OCI-LY7 (cell line): ENCODE measurements around the gene HIVEP3. TPM values are rescaled to one million over a fixed set of nuclear protein-coding genes. Genes with fewer than 3 reads are reported as not detected.

ENCODE experiments used
- BruUV-seq: library from RNA; stranded (reverse); fragments of 400-500 nt; replicated peaks from 2 replicates; lab custom pipeline; 2021; lab: Mats Ljungman, UMichigan
- CTCF ChIA-PET: fragments of 300-600 bp; sonication (Branson Sonifier 250); formaldehyde crosslinking; loops from one replicate; lab custom pipeline; 2022; ENCODE audit warnings: antibody characterized with exemption; ENCODE audit not compliant: unreplicated experiment; lab: Charles Lee
- POLR2A ChIA-PET: fragments of 300-600 bp; sonication (Branson Sonifier 250); formaldehyde crosslinking; loops from one replicate; lab custom pipeline; 2022; ENCODE audit warnings: antibody characterized with exemption; lab: Charles Lee
- DNase-seq: peaks from one replicate; pipeline ENCODE4 v3.0.0-alpha.2; 2015; ENCODE audit warnings: low spot score
- H2AFZ ChIP-seq: fragments of 200-600 bp; sonication (generic), shearing (Covaris generic); 2 replicates; pipeline ENCODE4 v1.6.1; 2014; ENCODE audit warnings: mild to moderate bottlenecking, antibody characterized with exemption, low read length, moderate library complexity
- H3K27ac ChIP-seq: fragments of 200-600 bp; sonication (generic); 2 replicates; pipeline ENCODE4 v1.5.1; 2014; ENCODE audit warnings: mixed run types, low read depth, mild to moderate bottlenecking, moderate library complexity, low read length, inconsistent platforms; ENCODE audit not compliant: poor library complexity, severe bottlenecking
- H3K36me3 ChIP-seq: fragments of 200-600 bp; sonication (generic); 2 replicates; pipeline ENCODE4 v1.6.1; 2014; ENCODE audit warnings: mild to moderate bottlenecking, antibody characterized with exemption, low read length, moderate library complexity, mixed read lengths; ENCODE audit not compliant: insufficient read depth
- H3K4me1 ChIP-seq: fragments of 200-600 bp; sonication (generic); 2 replicates; pipeline ENCODE4 v1.5.1; 2014; ENCODE audit warnings: mild to moderate bottlenecking, low read length; ENCODE audit not compliant: insufficient read depth, poor library complexity, severe bottlenecking
- H3K4me2 ChIP-seq: fragments of 200-600 bp; sonication (generic); 2 replicates; pipeline ENCODE4 v1.6.1; 2014; ENCODE audit warnings: mild to moderate bottlenecking, low read length
- H3K4me3 ChIP-seq: fragments of 200-600 bp; sonication (generic); 2 replicates; pipeline ENCODE4 v1.5.1; 2014; ENCODE audit warnings: mild to moderate bottlenecking, low read depth, low read length; ENCODE audit not compliant: poor library complexity, severe bottlenecking
- H3K79me2 ChIP-seq: fragments of 200-600 bp; sonication (generic); 2 replicates; pipeline ENCODE4 v1.6.1; 2016; ENCODE audit warnings: low read depth, mild to moderate bottlenecking, low read length, moderate library complexity, mixed read lengths; ENCODE audit not compliant: insufficient read depth
- H3K9me2 ChIP-seq: fragments of 200-600 bp; sonication (generic); 2 replicates; pipeline ENCODE4 v1.6.1; 2016; ENCODE audit warnings: mild to moderate bottlenecking, low read length, mixed read lengths; ENCODE audit not compliant: insufficient read depth
- H3K9me3 ChIP-seq: fragments of 200-600 bp; sonication (generic); 2 replicates; pipeline ENCODE4 v1.6.1; 2014; ENCODE audit warnings: mild to moderate bottlenecking, mixed run types, low read length, mixed read lengths
- H4K20me1 ChIP-seq: fragments of 200-600 bp; sonication (generic); 2 replicates; pipeline ENCODE4 v1.6.1; 2014; ENCODE audit warnings: mild to moderate bottlenecking, antibody characterized with exemption, low read length, moderate library complexity, mixed read lengths; ENCODE audit not compliant: insufficient read depth
- EZH2phosphoT487 ChIP-seq: fragments of 200-600 bp; sonication (generic); IDR thresholded peaks from 2 replicates; pipeline ENCODE4 v1.6.1; 2018; ENCODE audit warnings: low read depth, borderline replicate concordance, mild to moderate bottlenecking, mixed run types, antibody characterized with exemption, low read length, moderate library complexity, mixed read lengths
- intact Hi-C: fragments of 100-400 bp; cut with micrococcal nuclease; formaldehyde crosslinking; loops from one replicate; pipeline ENCODE4 v1.10.0; 2022; ENCODE audit not compliant: unreplicated experiment
- total RNA-seq, 2 experiments: library from RNA; depleted of rRNA in 1 of 2; stranded (reverse); fragments of >200 nt in 1 of 2; shearing (Covaris generic) in 1 of 2; gene quantifications; 2 replicates each; pipeline ENCODE4 v1.2.3, GENCODE V29; 2014 to 2022
- TF ChIP-seq, protein P1 (sequence below): fragments of 200-600 bp; sonication (generic); conservative IDR thresholded peaks from 2 replicates; pipeline ENCODE4 v1.5.1; 2014; ENCODE audit warnings: mild to moderate bottlenecking, antibody characterized with exemption, low read length, moderate library complexity, mixed read lengths

The HIVEP3 gene
- total RNA-seq, 2 experiments from 2014 or later, result 0.53 to 0.60 TPM

DNA sequence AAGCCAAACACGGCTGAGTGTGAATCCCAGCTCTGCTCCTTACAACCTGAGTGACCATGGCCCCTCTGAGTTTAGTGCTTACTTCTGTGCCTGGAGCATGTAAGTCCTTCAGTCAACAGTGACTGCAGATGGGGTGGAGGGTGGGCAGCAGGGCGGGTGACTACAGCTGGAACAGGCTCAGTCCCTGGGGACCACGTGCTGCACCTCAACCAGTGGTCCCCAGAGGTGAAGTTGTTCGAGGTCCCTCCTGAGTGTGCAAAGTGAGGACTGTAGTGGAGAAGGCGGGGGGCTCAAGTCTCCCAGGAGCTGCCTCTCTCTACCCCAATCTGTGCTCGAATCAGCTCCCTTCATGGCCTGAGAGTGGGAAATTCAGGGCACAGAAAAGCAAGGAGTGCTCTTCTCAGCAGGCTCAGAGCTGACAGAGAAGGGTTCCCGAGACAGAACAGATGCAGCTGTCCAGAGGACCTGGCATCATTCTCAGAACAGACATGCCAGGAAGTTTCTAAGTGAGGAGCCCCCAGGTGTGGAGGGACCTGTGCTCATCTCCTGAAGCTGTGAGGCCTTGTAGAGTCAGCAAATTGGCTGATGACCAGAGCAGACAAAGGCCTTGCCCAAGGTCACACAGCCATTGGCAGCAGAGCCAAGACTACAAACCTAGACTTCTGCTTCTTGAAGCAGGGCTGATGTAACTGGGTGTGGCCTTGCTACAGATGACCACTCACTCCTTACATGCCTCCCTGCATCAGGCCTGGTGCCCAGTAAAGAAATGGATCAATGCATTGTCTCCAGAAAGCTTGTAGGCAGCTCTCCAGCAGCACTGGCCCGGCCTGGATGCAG lies 372.5 kb downstream of the HIVEP3 start:
- no peaks in the 10 kb centered on the region for H3K9me3 ChIP-seq
- no peak for DNase-seq
- no peaks in the 10 kb centered on the region for H3K4me1 ChIP-seq
- H3K79me2 ChIP-seq, result no peaks in the 10 kb centered on the region
- H3K27ac ChIP-seq, result no peak overlapping the region
- no peaks in the 10 kb centered on the region for H3K36me3 ChIP-seq
- no peak overlapping the region for H3K4me2 ChIP-seq
- ChIA-PET CTCF (interaction anchor here (0.6 kb wide), 1 partner anchor 1186 kb away, joined by 4 read pairs; no protein-coding TSS in a partner anchor), POLR2A (no interaction called here)
- no peak overlapping the region for H3K4me3 ChIP-seq
- no peaks in the 10 kb centered on the region for H3K9me2 ChIP-seq
- intact Hi-C loops, result no loop called here
- H4K20me1 ChIP-seq, result no peaks in the 10 kb centered on the region
- no TSS peak for BruUV-seq
- H2AFZ ChIP-seq, result no peak overlapping the region
- TF ChIP-seq, protein P1, sequence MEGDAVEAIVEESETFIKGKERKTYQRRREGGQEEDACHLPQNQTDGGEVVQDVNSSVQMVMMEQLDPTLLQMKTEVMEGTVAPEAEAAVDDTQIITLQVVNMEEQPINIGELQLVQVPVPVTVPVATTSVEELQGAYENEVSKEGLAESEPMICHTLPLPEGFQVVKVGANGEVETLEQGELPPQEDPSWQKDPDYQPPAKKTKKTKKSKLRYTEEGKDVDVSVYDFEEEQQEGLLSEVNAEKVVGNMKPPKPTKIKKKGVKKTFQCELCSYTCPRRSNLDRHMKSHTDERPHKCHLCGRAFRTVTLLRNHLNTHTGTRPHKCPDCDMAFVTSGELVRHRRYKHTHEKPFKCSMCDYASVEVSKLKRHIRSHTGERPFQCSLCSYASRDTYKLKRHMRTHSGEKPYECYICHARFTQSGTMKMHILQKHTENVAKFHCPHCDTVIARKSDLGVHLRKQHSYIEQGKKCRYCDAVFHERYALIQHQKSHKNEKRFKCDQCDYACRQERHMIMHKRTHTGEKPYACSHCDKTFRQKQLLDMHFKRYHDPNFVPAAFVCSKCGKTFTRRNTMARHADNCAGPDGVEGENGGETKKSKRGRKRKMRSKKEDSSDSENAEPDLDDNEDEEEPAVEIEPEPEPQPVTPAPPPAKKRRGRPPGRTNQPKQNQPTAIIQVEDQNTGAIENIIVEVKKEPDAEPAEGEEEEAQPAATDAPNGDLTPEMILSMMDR, result no peak
- no peak for TF ChIP-seq EZH2phosphoT487

DNA sequence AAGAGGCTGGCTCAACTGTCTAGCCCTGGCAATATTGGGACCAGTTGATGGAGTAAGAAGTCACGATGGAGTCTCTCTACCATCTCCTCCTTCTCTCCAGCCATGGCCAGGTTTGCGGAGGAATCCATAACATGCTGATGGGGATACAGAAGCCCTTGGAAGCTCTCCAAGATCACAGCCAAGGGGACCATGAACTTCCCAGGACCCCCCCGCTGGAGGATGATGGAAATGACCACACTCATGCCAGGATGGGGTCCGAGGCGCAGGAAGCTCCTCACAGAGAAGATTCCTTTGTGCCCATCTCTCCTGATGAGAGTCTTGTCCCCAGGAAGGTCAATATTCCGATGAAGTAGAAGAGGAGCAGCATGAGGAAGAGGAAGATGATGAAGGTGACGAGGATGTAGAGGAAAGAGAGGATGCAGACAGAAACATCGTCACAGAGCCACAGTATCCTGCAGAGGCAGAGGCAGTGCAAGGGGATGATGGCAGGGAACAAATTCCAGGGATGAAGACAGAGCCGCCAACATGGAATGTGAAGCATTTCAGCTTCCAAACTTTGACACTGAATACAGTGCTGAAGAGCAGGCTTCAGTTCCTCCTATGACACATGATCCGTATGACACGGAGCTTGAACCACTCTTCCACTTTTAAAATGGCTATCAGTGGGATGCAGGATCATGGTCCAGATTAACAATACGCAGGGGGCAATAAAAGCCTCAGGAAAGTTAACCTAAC lies 376.4 kb downstream of the HIVEP3 start:
- intact Hi-C loops, result no loop called here
- no peak overlapping the region for H2AFZ ChIP-seq
- no peak overlapping the region for H3K27ac ChIP-seq
- BruUV-seq, result no TSS peak
- no peak for DNase-seq
- no peaks in the 10 kb centered on the region for H3K9me3 ChIP-seq
- H3K79me2 ChIP-seq, result no peaks in the 10 kb centered on the region
- no peak overlapping the region for H3K4me2 ChIP-seq
- no peaks in the 10 kb centered on the region for H3K36me3 ChIP-seq
- no peak for TF ChIP-seq EZH2phosphoT487
- TF ChIP-seq, protein P1, result no peak
- H3K4me1 ChIP-seq, result peaks cover 10% of the 10 kb centered on the region
- no peak overlapping the region for H3K4me3 ChIP-seq
- no peaks in the 10 kb centered on the region for H3K9me2 ChIP-seq
- H4K20me1 ChIP-seq, result no peaks in the 10 kb centered on the region
- ChIA-PET POLR2A (interaction anchor here (0.9 kb wide), 1 partner anchor 19 kb away, joined by 5 read pairs; no protein-coding TSS in a partner anchor), CTCF (no interaction called here)
